BJ (cell line): ENCODE measurements around the gene ENC1. TPM values are rescaled to one million over a fixed set of nuclear protein-coding genes. Genes with fewer than 3 reads are reported as not detected.

Experiments
- CTCF ChIA-PET: fragments of 350-600 bp; formaldehyde crosslinking; extraction: SDS; loops from one replicate; lab custom pipeline; 2021; ENCODE audit warnings: antibody characterized with exemption, inconsistent platforms; lab: Yijun Ruan, JAX
- POLR2A ChIA-PET: fragments of 300-600 bp; sonication (Branson Sonifier 250); formaldehyde crosslinking; extraction: SDS; loops from one replicate; lab custom pipeline; 2021; ENCODE audit warnings: antibody characterized with exemption; lab: Charles Lee
- DNase-seq: peaks from one replicate; pipeline ENCODE4 v3.0.0-alpha.2; 2011; ENCODE audit warnings: low read depth
- H3K27me3 ChIP-seq: 2 replicates; pipeline ENCODE4 v1.6.0; 2011; ENCODE audit warnings: low read length; ENCODE audit not compliant: control insufficient read depth, insufficient read depth
- H3K36me3 ChIP-seq: 2 replicates; pipeline ENCODE4 v1.5.1; 2011; ENCODE audit warnings: low read length; ENCODE audit not compliant: control insufficient read depth, insufficient read depth
- H3K4me3 ChIP-seq: 2 replicates; pipeline ENCODE4 v1.5.1; 2011; ENCODE audit warnings: low read depth, mild to moderate bottlenecking, control low read depth, low read length
- CTCF ChIP-seq: IDR thresholded peaks from 2 replicates; pipeline ENCODE4 v1.5.1; 2011; ENCODE audit warnings: low read depth, mild to moderate bottlenecking, control low read depth, inconsistent platforms, low read length, moderate library complexity; ENCODE audit not compliant: insufficient read depth
- polyA plus RNA-seq: library from polyadenylated mRNA; depleted of rRNA; stranded (reverse); fragments of >200 nt; gene quantifications from 2 replicates; pipeline ENCODE4 v1.2.3, GENCODE V29; 2011

ENC1 gene
- polyA plus RNA-seq, 1 experiment = 34.1 TPM

DNA sequence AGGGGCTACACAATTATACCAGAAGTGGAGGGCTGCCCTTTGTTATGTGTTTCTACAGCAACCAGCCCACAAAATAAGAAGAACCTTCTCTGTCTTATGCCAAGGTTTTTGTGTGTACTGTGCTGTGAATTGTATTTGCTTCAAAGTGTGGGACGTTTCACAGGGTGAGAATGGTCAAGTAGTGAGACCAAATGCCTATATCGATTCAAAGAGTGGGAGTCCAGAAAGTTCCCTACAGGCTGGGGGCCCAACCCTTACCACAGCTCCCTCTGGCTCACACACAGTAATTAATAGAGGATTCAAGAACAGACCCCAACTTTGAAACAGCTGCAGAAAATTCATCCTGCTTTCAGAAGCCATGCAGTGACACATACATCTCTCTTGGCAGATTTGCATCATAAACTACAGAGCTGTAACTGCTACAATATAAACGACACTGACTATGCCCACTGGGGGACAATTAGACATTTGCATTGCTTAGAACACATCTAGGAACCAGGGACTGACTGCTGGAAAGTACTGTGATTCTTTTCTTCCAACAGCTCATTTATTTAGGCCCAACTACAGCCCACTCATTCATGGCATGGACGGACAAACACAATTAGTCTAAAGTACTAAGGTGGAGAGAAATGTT lies 12.8 kb downstream of the ENC1 start:
- ChIA-PET POLR2A (no interaction called here), CTCF (interaction anchor here (0.7 kb wide), 1 partner anchor 11 kb away, joined by 3 read pairs; no protein-coding TSS in a partner anchor)
- H3K4me3 ChIP-seq = no peak overlapping the region
- H3K36me3 ChIP-seq = no peaks in the 10 kb centered on the region
- no peak for TF ChIP-seq CTCF
- H3K27me3 ChIP-seq = no peaks in the 10 kb centered on the region
- no peak for DNase-seq

DNA sequence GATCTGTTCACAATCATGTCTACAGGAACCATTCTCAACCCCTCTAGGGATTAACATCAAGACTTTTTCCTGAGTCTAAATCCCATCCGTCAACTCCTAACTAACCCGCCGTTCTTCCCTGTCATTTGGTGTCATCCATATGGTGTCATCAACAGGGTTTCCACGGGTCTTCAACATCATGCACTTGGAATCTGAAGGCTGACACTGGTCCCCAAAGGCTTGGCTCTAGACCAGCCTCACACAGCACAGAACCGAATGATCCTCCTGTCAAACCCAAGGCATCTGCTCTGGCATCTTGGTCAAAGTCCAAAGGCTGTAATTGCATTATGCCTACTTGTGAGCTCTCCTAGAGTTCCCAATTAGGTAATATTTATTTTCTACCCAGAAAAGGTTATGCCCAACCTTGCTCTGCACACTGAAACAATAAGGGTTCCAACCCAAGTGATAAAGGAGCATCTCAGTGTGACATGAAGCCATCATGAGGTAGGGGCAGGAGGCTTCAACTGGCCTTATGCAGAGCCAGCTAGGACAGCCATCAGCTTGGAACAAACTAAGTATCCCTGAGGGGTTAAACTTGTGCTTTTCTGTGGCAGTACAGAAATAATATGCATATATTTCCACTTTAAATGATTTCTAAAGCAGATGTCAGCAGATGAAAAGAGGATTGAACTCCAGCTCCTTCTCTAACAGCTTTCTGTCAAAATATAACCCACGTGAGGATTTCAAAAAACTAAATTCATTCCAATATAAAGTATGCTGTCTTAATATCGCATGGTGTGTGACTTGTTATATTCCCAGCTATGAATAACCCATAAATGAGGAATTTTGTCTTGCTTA lies 13.9 kb downstream of the ENC1 start:
- POLR2A ChIA-PET = no interaction called here
- no peak for TF ChIP-seq CTCF
- Histone ChIP-seq H3K4me3 (no peak overlapping the region), H3K27me3 (no peaks in the 10 kb centered on the region), H3K36me3 (no peaks in the 10 kb centered on the region)
- CTCF ChIA-PET = interaction anchor here (0.9 to 1.6 kb wide), 4 partner anchors 10 to 246 kb away, joined by 3 to 6 read pairs (median 4); no protein-coding TSS in a partner anchor
- no peak for DNase-seq

GRCh38 chr5:74625742-74626241 lies 14.7 kb downstream of the ENC1 start:
- CTCF ChIA-PET = interaction anchor here (1.4 to 1.6 kb wide), 3 partner anchors 9 to 83 kb away, joined by 3 to 6 read pairs (median 4); no protein-coding TSS in a partner anchor
- Histone ChIP-seq H3K36me3 (no peaks in the 10 kb centered on the region), H3K4me3 (no peak overlapping the region)

GRCh38 chr5:74624931-74625505 lies 15.5 kb downstream of the ENC1 start:
- ChIA-PET POLR2A (no interaction called here), CTCF (interaction anchor here (1.6 kb wide), 2 partner anchors 11 to 82 kb away, joined by 3 to 4 read pairs; no protein-coding TSS in a partner anchor)
- TF ChIP-seq CTCF = no peak
- Histone ChIP-seq H3K36me3 (no peaks in the 10 kb centered on the region), H3K27me3 (no peaks in the 10 kb centered on the region), H3K4me3 (no peak overlapping the region)
- DNase-seq = no peak

More at GRCh38 chr5:74625742-74626241, 14.7 kb downstream of the ENC1 start:
- POLR2A ChIA-PET = no interaction called here
- H3K27me3 ChIP-seq = no peaks in the 10 kb centered on the region
- DNase-seq = no peak
- no peak for TF ChIP-seq CTCF
